Omental fat pad (tissue), 4 donors: ENCODE results near the gene AFG3L2. TPM values are rescaled to one million over a fixed set of nuclear protein-coding genes. Genes with fewer than 3 reads are reported as not detected.

ENCODE experiments used
- ATAC-seq: fragments of 150-250 bp; one replicate; pipeline ENCODE4 v1.9.1; 2016; ENCODE audit warnings: mild to moderate bottlenecking, moderate library complexity; ENCODE audit not compliant: low FRiP score
- DNase-seq: peaks from one replicate; pipeline ENCODE4 v3.0.0-alpha.2; 2019; ENCODE audit warnings: low spot score
- total RNA-seq, 4 donors: library from RNA; depleted of rRNA; stranded (reverse); fragments of >200 nt; gene quantifications; one replicate each; pipeline ENCODE4 v1.1.0, GENCODE V29; 2016
- TF ChIP-seq, protein P1 (sequence below), 3 donors: fragments of 450-650 bp; IDR thresholded peaks; one replicate each; pipeline ENCODE4 v1.5.1; 2016 to 2017; ENCODE audit warnings: antibody characterized with exemption in 3 of 3, mild to moderate bottlenecking in 3 of 3, moderate library complexity in 2 of 3

AFG3L2 gene
- total RNA-seq, 4 donors from 2014 or later, result 36.4 to 64.0 (median 40.1) TPM

DNA sequence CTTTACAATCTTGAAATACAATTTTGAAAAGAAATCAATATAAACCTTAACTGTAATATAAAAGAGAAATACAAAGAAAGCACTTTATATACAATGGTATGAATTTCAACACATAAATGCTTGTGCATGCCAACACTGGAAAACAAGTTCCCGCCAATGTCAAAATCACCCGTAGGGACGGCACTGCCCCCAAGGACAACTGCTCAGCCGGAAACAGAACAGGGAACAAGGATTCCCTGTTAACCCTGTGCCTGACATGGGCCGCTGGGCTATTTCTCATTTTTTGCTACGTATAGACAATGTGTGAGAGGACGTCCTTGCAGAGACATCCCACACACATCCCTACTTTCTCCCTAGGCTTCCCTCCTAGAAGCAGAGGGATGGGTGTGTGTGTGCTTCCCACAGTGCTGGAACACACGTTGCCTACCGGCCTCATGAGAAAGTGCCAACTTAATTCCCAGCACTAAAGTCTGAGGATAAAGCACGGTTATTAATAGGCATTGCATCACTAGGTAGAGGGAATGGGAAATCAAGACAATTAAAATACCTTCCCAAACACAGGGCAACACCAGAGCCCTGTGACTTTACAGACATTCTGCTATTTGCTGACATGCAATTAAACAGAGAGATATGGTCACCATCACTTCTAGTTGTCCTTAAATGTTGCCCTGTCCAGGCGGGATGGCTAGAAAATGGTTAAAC is 14.4 kb downstream of the AFG3L2 start:
- TF ChIP-seq, protein P1, sequence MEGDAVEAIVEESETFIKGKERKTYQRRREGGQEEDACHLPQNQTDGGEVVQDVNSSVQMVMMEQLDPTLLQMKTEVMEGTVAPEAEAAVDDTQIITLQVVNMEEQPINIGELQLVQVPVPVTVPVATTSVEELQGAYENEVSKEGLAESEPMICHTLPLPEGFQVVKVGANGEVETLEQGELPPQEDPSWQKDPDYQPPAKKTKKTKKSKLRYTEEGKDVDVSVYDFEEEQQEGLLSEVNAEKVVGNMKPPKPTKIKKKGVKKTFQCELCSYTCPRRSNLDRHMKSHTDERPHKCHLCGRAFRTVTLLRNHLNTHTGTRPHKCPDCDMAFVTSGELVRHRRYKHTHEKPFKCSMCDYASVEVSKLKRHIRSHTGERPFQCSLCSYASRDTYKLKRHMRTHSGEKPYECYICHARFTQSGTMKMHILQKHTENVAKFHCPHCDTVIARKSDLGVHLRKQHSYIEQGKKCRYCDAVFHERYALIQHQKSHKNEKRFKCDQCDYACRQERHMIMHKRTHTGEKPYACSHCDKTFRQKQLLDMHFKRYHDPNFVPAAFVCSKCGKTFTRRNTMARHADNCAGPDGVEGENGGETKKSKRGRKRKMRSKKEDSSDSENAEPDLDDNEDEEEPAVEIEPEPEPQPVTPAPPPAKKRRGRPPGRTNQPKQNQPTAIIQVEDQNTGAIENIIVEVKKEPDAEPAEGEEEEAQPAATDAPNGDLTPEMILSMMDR (IDR thresholded peaks at IDR 0.05), result no peak
- DNase-seq (no peak), ATAC-seq (no peak)

DNA sequence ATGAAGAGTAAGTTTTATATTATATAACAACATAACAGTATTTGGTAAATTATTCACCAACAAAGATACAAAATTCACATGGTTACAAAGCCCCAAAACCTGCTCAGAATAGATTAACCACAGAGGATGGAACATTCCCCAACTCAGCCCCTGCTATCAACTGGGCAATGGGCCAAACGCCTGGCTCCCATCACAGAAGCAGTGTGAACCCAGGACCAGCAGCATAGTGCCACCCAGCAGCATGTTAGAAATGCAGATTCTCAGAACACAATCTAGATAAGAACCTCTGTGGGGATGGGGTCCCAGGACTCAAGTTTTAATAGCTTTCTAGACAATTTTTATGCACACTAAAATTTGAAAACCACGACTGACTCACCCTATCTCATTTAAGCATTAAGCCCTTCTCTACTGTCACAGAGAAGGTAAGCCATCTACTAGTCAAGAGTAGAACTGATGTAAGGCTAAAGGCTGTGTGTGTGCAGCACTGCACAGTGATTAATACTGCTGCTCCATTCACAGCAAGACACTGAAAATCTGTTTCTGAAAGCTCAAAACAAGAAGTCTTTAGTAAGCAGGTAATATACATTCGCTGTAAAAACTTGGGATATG is 15.2 kb downstream of the AFG3L2 start:
- TF ChIP-seq, protein P1 (IDR thresholded peaks at IDR 0.05), result no peak
- DNase-seq (no peak), ATAC-seq (no peak)

DNA sequence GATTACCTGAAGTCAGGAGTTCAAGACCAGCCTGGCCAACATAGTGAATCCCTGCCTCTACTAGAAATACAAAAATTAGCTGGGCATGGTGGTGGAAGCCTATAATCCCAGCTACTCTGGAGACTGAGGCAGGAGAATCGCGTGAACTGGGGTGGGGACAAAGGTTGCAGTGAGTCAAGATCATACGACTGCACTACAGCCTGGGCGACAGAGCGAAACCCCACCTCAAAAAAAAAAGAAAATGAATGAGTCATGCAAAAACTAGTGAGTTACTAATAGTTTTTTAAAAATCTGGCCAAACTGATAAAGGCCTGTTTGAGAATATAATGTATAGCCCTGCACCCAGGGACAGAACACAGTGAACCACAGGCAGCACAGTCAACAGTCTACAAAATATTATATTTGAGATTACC is 17.5 kb downstream of the AFG3L2 start:
- DNase-seq, result no peak
- no peak for ATAC-seq
- TF ChIP-seq, protein P1 (IDR thresholded peaks at IDR 0.05), result no peak

DNA sequence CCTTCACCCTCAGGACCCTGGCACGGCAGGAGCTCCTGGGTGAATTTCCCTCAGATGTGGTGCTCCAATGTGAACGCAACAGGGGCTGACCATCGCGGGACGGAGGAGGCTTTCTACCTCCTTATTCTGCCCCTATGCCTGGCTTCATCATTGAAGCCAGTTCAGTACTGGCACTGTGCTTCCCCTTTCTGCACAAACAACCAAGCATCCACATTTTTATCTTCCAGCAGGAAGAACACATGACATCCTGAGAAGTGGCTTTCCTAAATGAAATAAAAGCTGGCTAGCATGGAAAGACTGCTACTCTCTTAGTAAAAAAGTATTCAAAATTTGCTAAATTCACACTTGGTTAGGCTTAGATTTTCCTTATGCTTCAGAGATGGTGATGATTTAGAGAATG is 24.8 kb downstream of the AFG3L2 start:
- TF ChIP-seq, protein P1 (IDR thresholded peaks at IDR 0.05), result no peak
- ATAC-seq (no peak), DNase-seq (no peak)

DNA sequence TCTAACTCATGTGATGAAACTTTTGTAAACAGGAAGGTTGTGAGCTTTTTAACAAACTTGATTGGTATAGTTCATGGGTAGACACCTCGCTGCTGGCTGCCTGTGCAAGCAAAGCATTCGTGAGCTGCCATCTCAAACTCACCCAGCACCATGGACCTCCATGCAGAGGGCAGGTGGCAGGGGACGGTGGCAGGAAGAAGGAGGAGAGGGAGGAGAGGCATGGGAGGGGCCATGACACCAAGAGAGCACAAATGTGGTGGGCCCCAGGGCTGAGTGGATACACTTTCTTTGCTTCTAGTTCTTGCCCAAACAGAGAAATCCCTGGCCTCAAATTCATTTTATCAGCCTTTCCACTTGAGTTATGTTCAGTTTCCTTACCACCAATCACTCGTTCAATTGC is 29.1 kb downstream of the AFG3L2 start:
- ATAC-seq (no peak), DNase-seq (no peak)
- TF ChIP-seq, protein P1 (IDR thresholded peaks at IDR 0.05), result no peak

DNA sequence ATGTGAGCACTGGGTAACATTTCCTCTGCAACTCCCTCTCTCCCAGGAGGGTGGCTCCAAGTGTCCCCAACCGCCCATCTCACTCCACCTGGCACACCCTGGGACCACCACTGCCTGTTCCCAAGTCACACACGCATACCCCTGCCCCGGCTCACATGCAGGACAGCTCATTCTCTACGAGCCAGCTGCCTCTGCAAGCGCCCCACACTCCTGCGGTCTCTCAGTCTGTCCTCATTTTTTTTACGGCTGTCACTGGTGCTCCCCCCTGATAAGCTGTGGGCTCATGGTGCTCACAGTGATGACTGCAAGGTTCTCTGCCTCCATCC is 30.8 kb downstream of the AFG3L2 start:
- ATAC-seq (no peak), DNase-seq (no peak)
- TF ChIP-seq, protein P1 (IDR thresholded peaks at IDR 0.05), result no peak
